HL-60 (cell line): Measurements from ENCODE around the gene PBX1.

ENCODE experiments used
- GABPA ChIP-seq: IDR thresholded peaks from 2 replicates; pipeline ENCODE4 v1.6.1; 2012; ENCODE audit warnings: low read depth
- POLR2AphosphoS5 ChIP-seq: IDR thresholded peaks from 2 replicates; pipeline ENCODE4 v1.6.1; 2012; ENCODE audit warnings: low read depth
- SPI1 ChIP-seq: IDR thresholded peaks from 2 replicates; pipeline ENCODE4 v1.6.1; 2012; ENCODE audit warnings: low read depth, mild to moderate bottlenecking, borderline replicate concordance
- TF ChIP-seq, protein P1 (sequence below): IDR thresholded peaks from one replicate; pipeline ENCODE4 v1.5.1; 2011; ENCODE audit warnings: low read length, control low read depth, inconsistent platforms; ENCODE audit not compliant: insufficient read depth

DNA sequence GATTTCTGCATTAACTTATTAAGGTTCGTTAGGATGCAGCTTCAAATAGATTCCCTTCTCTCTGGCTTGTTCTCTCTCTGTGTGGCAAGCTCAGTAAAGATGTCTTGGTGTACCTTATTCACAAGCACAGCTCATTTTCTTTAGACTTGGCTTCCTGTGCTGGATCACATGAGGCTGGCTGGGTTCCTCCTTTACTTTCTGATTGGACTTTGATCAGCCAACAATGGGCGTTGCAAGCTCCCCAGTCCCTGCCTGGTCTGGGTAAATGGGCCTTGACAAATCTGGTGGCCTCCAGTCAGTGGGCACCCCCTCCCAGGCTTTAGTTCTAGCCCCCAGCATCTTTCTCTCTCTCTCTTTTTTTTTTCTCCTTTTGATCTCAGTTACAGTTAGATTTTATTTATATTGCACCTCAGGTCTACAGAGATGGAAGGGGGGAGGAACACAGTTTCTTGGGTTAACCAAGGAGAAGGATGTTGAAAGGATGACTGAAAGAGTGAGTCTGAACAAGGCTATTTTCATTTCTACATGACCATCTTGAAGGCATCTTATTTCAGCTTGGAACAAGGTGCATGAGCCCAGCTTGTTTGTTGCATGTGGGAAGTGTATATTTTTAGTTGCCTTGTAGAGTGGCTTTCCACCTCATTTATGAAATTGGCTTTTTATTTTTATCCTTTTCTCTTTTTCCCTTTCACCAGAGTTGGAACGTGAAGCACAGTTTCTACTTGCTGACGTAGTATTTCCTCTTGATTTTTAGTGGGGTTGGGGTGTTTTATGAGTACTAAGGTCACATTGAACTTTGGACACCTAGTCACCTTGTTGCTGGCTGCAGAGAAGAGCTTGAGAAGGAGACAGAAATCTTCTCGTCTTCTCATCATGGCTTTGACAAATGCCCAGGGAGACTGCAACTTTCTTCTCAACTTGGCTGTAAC, 77.1 kb downstream of the PBX1 start:
- TF ChIP-seq, protein P1, sequence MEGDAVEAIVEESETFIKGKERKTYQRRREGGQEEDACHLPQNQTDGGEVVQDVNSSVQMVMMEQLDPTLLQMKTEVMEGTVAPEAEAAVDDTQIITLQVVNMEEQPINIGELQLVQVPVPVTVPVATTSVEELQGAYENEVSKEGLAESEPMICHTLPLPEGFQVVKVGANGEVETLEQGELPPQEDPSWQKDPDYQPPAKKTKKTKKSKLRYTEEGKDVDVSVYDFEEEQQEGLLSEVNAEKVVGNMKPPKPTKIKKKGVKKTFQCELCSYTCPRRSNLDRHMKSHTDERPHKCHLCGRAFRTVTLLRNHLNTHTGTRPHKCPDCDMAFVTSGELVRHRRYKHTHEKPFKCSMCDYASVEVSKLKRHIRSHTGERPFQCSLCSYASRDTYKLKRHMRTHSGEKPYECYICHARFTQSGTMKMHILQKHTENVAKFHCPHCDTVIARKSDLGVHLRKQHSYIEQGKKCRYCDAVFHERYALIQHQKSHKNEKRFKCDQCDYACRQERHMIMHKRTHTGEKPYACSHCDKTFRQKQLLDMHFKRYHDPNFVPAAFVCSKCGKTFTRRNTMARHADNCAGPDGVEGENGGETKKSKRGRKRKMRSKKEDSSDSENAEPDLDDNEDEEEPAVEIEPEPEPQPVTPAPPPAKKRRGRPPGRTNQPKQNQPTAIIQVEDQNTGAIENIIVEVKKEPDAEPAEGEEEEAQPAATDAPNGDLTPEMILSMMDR: no peak
- TF ChIP-seq POLR2AphosphoS5 (no peak), GABPA (no peak), SPI1 (no peak)
